Muscle of arm (tissue), 14 donors: ENCODE data around the gene PAK4. TPM values are rescaled to one million over a fixed set of nuclear protein-coding genes. Genes with fewer than 3 reads are reported as not detected.
"Not testable (repeated sequence)": the region's sequence is repeated elsewhere in the genome, so short reads cannot be mapped to it uniquely, and the experiment has no call there.

Experiments
- DNase-seq: peaks from one replicate; pipeline ENCODE4 v3.0.0-alpha.2; 2013
- long read RNA-seq, 11 donors: transcript quantifications; one replicate each; lab custom pipeline, GENCODE V29; 2026
- polyA plus RNA-seq, 12 donors: library from polyadenylated mRNA; unstranded; fragments of 120-200 nt; gene quantifications; one replicate each; pipeline ENCODE4 v1.2.1, GENCODE V29; 2013; ENCODE audit not compliant: insufficient read length in 12 of 12

PAK4 gene
- polyA plus RNA-seq: 10 to 100 TPM in 11 of 12 donors, not detected in 1; 11.9 to 33.1 (median 16.0) TPM
- long read RNA-seq, donor 1, partial matches to known transcripts: 0 of 9 reads
- long read RNA-seq, donor 1, other reads (novel, unspliced or antisense): 6 of 9 reads
- long read RNA-seq, donor 2: 0 reads
- long read RNA-seq, donor 3: 0 reads
- long read RNA-seq, donor 4, partial matches to known transcripts: 0 of 1 reads
- long read RNA-seq, donor 4, other reads (novel, unspliced or antisense): 0 of 1 reads
- long read RNA-seq, donor 5: 0 reads
- long read RNA-seq, donor 6: 0 reads
- long read RNA-seq, donor 7, full-length matches to known transcripts: 2 of 2 reads
- long read RNA-seq, donor 7, partial matches to known transcripts: 0 of 2 reads
- long read RNA-seq, donor 7, other reads (novel, unspliced or antisense): 0 of 2 reads
- long read RNA-seq, donor 8, partial matches to known transcripts: 0 of 8 reads
- long read RNA-seq, donor 8, other reads (novel, unspliced or antisense): 6 of 8 reads
- long read RNA-seq, donor 9: 0 reads
- long read RNA-seq, donor 10, partial matches to known transcripts: 6 of 6 reads
- long read RNA-seq, donor 10, other reads (novel, unspliced or antisense): 0 of 6 reads
- long read RNA-seq, donor 11, partial matches to known transcripts: 9 of 10 reads
- long read RNA-seq, donor 11, other reads (novel, unspliced or antisense): 0 of 10 reads

DNA sequence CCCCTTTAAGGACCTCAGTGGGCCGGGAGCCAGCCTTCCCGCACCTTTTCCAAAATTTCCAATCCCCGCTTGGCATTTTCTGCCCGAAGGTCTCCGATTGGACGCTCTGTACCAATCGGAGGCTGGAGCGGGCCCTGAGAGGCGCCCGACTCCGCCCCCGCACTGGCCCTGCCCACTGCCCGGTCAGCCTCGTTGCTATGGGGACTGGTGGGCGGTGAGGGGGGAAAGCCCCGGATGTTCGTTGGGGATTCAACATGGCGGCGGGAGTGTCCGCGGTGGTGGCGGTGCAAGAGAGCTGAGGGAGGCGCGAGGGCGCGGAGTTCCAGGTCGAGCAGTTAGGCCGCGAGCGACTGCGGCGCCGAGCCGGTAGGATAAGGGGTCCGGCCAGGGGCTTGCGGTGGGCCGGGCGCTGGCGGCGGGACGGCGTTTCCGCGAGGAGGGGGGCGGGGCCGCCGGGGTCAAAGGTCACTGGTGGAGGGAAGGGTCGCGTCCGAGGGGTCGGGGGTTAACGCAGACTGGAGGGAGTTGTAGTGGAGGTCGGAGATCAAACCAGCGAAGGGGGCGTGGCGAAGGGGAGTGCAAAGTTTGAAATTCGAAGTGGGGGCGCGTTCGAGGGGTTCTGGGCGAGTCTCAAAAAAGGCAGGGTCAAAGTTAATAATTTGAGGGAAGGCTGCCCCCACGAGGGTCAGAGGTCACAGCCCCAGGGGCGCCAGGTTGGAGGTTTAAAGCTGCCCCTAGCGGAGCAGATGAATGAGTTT, at the start of gene PAK4:
TSS of gene PAK4 (plus strand) at position 233 of the 758 bp plus-strand sequence. CDS start 43,768 bp downstream, outside the sequence.
- DNase-seq: peak; percentile 98

DNA sequence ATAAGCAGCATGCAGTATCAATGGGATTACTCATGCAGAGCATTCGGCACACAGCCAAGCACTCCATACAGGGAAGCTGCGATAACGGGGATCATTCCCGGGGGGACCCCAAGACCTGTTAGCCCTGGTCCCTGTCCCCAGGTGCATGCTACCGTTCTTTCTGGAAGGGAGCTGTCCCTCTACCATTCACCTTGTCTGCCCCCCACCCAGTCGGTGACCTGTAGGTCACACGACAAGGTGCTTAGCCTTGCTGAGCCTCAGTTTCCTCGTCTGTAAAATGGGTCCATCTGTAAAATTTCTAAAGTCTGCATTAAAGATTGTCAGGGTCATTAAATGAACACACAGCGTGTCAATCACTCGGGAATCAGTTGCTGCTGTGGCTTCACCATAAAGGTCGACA, 48.3 kb upstream of the PAK4 start:
- DNase-seq: no peak

DNA sequence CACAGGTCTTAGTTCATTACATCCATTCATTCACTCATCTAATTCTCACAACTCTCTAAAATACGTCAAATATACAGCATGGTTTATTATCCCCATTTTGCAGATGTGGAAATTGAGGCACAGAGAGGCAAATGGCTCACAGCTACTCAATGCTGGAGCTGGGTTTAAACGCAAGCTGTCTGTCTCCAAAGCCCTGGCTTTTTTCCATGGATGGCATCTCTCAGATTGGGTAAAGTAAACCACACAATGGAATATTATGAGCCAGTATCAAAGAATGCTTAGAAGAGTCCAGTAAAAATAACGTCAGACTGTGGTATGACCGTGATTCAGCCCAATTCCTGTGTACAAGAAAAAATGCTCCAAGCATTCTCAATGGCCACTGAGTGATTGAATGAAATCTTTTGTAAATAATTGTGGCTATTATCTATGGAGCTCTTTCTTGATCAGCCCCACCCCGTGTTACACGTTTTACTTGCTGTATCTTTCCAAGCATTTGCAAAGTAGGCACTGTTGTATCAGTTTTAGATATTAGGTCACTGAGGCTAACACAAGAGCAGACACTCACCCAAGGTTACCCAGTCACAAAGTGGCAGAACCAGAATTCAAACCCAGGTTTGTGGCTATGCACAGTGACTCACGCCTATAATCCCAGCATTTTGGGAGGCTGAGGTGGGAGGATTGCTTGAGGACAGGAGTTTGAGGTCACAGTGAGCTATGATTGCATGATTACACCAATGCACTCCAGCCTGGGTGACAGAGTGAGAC, 47.0 kb upstream of the PAK4 start:
- no peak for DNase-seq

DNA sequence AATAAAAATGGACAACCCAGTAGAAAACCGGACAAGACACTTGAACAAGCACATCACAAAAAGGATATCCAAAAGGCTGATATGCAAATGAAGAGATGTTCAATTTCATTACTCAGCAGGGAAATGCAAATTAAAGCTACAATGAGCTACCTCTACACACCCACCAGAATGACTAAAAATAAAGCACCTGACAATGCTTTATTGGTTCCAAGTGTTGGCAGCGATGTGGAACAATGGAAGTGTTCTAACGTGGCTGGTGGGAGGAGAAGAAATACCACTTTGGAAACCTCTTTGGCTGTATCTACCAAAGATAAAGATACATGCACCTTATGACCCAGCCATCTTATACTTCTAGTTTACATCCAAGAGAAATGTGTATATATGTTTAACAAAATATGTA, 45.2 kb upstream of the PAK4 start:
- DNase-seq: no peak

DNA sequence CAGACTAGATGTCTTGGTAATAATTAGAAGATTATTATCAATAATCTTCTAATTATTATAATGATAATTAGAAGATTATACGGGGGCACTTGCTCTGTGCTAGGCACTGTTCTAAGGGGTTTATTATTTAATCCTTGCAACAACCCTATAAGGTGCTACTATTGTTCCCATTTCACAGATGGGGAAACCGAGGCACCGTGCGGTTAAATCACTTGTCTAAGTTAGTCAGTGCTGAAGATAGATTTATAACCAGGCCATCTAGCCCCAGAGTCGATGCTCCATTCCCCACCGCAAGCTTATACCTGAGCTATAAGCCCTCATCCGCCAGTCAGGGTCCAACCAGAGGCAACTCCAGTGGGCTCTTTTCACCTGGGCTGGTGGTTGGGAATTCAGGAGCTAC, 43.4 kb upstream of the PAK4 start:
- DNase-seq: no peak

DNA sequence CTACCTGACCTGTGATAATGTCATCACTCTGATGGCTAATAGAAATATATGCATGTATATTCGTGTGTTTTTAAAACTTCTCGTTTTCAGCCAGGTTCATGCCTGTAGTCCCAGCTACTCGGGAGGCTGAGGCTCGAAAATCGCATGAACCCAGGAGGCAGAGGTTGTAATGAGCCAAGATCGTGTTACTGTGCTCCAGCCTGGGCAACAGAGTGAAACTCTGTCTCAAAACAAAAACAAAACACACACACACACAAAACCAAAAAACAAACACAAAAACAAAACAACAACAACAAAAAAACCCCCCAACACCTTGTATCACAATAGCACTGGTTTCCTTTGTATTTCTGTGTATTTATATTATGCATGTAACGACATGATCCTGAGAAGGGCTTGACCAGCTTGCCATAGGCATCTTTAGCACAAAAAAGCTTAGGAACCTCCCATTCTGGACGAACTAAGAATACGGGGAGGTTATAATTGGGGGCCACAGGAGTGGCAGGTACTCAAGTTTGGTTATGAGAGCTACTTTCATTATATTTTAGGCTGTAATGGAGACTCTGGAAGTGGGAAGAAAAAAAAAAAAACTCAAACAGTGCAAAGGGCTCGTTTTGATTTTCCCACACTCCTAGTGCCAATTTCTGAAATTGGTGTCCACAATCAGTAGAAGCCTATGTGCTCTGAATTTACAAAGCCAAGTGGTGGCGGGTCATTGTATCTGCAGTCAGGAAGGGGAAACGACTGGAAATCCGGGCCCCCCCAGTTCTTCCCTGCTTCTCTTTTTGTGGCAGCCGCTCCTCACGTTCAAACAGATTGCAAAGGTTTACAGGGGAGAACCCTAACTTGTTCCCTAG, 42.6 kb upstream of the PAK4 start:
- DNase-seq: no peak

DNA sequence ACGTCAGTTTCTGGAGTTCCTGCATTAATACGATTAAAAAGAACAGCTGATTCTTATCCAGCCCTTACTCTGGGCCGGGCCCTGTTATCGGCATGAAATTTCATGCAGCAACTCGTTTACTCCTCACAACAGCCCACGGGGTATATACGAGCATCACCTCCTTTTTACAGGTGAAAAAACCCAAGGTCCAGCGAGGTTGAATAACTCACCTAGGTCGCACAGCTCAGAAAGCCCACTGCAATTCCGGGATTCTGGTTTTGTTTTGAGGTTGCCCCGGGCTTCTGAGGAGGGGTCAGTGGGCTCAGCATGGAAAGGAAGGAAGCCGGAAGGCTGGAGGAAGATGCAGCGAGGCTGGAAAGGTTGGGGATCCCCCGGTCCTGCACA, 42.0 kb upstream of the PAK4 start:
- DNase-seq: no peak

DNA sequence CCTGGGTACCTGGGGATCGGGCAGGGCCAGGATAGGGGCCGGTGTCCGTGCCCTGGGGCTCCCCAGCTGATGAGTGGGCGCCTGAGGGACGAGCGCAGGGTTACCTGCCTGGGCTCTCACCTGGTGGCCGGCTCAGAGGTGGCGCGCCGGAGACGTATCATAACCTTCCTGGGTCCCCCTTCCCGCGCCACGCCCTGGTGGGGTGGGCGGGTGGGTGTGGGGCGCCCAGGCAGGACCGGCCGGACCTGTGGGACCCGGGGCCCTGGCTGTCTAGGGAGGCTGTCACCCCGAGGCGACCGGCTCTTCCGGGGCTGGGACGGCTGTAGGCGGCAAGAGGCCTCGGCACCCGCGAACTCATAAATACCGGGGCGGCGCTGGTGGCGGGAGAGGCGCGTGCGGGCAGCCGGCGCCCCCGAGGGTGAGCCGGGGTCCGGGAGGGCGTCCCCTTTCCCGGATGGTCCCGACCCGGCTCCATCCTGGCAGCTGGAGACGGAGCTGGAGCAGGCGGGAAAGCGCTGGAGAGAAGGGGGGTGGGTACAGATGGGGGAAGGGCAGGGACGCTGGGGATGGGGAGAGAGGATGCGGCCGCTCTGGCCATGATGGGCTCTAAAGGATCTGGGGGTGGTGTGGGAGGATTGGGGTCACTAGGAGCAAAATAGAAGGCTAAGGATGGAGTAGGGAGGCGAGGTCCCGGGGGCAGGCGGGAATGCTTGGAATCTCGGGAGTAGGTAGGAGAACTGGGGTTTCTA, 41.4 kb upstream of the PAK4 start, which contains the start of gene ACP7:
TSS of gene ACP7 (plus strand) at position 386 of the 749 bp plus-strand sequence. CDS start 902 bp downstream, outside the sequence.
- DNase-seq: no peak

DNA sequence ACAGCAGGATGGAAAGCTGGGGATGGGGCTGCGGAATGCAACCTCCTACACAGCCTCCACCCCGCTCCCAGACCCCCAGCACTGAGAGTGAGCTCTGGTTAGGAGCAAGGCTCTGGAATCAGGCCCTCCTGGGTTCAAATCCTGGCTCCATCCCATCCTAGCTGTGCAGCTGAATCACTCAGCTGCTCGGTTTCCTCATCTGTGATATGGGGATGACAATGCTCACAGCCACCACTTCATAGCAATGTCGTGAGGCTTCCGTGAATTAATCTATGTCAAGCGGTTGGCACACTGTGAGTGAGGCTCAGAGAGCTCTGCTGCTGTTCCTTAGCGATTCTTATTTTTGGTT, 40.9 kb upstream of the PAK4 start:
- DNase-seq: no peak

DNA sequence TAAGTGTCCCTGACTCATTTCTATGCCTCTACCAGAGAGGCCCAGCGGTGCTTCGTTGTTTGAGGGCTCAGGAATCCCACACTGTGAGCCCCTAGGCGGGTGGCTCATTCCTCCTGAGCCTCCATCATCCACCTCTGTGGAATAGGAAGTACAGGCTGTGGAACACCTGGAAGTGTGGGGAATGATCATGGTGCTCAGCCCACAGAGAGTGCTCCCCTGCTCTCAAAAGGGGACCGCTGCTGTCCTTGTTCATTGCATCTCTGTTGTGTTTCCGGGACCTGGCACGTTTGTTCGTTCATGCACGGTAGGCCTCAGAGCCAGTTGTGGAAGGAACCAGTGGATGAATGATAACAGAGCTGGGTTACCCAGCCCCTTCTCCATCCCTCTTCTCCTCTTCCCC, 40.2 kb upstream of the PAK4 start:
- no peak for DNase-seq

DNA sequence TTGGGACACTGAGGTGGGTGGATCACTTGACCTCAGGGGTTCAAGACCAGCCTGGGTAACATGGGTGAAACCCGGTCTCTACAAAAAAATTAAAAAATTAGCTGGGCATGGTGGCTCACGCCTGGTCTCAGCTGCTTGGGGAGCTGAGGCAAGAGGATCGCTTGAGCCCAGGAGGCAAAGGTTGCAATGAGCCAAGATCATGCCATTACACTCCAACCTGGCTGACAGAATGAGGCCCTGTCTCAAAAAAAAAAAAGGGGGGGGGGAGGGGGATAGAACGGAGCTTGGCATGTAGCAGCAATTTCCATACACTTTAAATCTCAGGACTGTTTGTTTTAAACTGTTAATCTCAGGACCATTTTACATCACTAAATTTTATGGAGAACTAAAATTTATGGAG, 39.2 kb upstream of the PAK4 start:
- no peak for DNase-seq

DNA sequence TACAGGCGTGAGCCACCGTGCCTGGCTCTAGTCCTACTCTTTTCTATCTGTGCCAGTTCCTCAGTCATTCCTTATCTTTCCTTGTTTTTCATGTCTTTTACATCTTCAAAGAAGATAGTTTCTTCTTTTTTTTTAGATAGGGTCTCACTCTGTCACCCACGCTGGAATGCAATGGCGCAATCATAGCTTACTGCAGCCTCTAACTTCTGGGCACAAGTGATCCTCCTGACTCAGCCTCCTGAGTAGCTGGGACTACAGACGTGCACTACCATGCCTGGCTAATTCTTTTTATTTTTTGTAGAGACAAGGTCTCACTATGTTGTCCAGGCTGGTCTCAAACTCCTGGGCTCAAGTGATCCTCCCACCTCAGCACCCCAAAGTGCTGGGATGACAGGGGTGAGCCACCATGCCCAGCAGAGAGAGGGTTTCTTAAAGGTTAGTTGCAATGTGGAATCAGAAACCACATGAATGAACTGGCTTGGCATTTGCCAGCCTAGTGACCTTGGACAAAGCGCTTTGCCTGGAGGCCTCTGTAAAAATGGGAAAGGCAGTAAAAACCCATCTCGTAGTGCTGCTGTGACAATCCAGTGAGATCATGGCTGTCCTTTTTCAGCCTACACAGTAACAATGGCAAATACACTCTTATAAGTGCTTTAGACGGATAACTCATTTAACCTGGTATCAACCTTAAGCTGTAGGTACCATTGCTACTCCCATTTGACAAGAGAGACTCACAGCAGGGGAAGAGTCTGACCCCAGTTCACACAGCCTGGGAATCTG, 37.5 kb upstream of the PAK4 start:
- DNase-seq: no peak

DNA sequence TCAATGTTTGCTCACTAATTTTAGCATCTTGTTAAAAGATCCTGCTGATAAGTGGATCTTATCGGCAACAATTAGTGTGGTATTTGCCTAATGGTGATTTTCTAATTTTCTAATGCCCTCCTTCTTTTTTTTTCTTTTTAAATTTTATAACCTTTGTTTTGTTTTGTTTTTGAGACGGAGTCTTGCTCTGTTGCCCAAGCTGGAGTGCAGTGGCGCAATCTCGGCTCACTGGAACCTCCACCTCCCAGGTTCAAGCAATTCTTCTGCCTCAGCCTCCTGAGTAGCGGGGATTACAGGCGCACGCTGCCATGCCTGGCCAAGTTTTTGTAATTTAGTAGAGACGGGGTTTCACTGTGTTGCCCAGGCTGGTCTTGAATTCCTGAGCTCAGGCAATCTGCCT, 35.6 kb upstream of the PAK4 start:
- not testable (repeated sequence) for DNase-seq

DNA sequence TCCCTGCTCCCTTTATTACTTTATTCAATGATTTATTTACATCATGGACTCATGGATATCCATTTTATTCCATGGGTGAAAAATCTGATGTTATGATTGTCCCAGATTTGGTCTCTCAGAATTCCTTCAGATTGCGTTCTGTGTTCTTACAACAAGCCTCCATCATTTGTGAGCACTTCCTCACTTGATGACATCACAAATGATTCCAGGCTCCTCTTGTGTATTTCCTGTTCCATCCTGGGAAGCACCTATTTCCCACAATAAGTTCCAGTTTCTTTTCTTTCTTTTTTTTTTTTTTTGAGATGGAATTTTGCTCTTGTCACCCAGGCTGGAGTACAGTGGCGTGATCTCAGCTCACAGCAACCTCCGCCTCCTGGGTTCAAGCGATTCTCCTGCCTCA, 34.7 kb upstream of the PAK4 start:
- no peak for DNase-seq

DNA sequence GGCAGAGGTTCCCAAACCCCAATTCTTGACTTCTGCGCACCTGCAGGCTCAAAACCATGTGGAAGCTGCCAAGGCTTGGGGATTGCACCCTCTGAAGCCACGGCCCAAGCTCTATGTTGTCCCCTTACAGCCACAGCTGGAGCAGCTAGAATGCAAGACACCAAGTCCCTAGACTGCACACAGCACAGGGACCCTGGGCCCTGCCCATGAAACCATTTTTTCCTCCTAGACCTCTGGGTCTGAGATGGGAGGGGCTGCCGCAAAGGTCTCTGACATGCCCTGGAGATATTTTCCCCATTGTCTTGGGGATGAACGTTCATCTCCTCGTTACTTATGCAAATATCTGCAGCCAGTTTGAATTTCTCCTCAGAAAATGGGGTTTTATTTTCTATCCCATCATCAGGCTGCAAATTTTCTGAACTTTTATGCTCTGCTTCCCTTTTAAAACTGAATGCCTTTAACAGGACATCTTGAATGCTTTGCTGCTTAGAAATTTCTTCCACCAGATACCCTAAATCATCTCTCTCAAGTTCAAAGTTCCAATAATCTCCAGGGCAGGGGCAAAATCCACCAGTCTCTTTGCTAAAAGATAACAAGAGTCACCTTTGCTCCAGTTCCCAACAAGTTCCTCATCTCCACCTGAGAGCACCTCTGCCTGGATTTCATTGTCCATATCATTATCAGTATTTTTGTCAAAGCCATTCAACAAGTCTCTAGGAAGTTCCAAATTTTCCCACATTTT, 29.6 kb upstream of the PAK4 start:
- DNase-seq: not testable (repeated sequence)

DNA sequence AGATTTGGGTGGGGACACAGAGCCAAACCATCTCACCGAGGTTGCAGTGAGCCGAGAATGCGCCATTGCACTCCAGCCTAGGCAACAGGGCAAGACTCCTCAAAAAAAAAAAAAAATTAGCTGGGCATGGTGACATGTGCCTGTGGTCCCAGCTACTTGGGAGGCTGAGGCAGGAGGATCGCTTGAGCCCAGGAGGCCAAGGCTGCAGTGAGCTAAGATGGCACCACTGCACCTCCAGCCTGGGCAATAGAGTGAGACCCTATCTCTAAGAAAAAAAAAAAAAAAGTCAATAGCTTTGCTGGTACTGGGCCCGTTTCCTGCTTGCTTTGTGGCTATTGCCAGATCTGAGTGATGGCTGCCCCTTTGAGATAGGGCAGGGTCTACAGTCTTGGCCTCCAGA, 28.3 kb upstream of the PAK4 start:
- no peak for DNase-seq

DNA sequence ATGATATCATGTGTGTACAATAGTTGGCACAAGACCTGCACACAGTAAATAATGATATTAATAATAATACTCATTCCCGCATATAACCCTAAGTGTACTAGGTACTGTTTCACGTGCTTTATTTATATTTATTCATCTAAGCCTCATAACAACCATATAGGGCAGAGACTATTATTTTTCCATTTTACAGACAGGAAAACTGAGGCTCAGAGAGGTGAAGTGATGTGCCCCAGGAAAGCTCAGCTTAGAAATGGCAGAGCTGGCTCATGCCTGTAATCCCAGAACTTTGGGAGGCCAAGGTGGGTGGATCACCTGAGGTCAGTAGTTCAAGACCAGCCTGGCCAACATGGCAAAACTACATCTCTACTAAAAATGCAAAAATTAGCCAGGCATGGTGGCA, 27.9 kb upstream of the PAK4 start:
- DNase-seq: no peak
